ENCODE results near the gene NCKAP5.

NCKAP5 gene

GRCh38 chr2:133204421-133204820 lies 363.8 kb downstream of the NCKAP5 start:
- in situ Hi-C loops (cut with MboI; ENCODE audit: low sequenced_read_pairs, unreplicated experiment) = no loop called here
- TF ChIP-seq CTCF (IDR thresholded peaks at IDR 0.05; ENCODE audit: borderline replicate concordance, control extremely low read depth, extremely low read depth, insufficient read depth, missing control alignments) = no peak
- DNase-seq (ENCODE audit: low spot score) = no peak

GRCh38 chr2:133200684-133201421 lies 367.4 kb downstream of the NCKAP5 start:
- DNase-seq (ENCODE audit: low spot score) = no peak

DNA sequence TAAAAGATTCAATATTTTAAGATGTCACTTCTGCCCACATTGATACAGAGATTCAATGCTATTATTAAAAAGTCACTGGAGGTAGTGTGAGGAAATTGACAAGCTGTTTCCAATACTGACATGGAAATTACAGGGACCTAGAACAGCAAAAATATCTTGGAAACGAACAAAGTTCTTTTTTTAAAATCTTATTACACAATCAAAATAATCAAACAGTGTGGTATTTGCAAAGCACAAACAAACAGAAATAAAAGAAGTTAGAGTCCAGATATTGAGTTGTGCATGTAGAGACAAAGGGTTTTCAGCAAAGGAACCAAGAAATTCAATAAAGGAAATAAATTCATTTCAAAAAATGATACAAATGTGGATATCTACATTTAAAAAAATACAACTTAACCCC lies 369.6 kb downstream of the NCKAP5 start:
- DNase-seq (ENCODE audit: low spot score) = no peak
- no peak for TF ChIP-seq CTCF (IDR thresholded peaks at IDR 0.05; ENCODE audit: borderline replicate concordance, control extremely low read depth, extremely low read depth, insufficient read depth, missing control alignments)
- in situ Hi-C loops (cut with MboI; ENCODE audit: low sequenced_read_pairs, unreplicated experiment) = no loop called here

More at GRCh38 chr2:133200684-133201421, 367.4 kb downstream of the NCKAP5 start:
- in situ Hi-C loops (cut with MboI; ENCODE audit: low sequenced_read_pairs, unreplicated experiment) = no loop called here
- no peak for TF ChIP-seq CTCF (IDR thresholded peaks at IDR 0.05; ENCODE audit: borderline replicate concordance, control extremely low read depth, extremely low read depth, insufficient read depth, missing control alignments)

- in situ Hi-C loops (cut with MboI; ENCODE audit: low sequenced_read_pairs, unreplicated experiment) = no loop called here
- DNase-seq (ENCODE audit: low spot score) = no peak
- no peak for TF ChIP-seq CTCF (IDR thresholded peaks at IDR 0.05; ENCODE audit: borderline replicate concordance, control extremely low read depth, extremely low read depth, insufficient read depth, missing control alignments)
These were observed 371.1 kb downstream of the NCKAP5 start for GRCh38 chr2:133197156-133197555.

DNA sequence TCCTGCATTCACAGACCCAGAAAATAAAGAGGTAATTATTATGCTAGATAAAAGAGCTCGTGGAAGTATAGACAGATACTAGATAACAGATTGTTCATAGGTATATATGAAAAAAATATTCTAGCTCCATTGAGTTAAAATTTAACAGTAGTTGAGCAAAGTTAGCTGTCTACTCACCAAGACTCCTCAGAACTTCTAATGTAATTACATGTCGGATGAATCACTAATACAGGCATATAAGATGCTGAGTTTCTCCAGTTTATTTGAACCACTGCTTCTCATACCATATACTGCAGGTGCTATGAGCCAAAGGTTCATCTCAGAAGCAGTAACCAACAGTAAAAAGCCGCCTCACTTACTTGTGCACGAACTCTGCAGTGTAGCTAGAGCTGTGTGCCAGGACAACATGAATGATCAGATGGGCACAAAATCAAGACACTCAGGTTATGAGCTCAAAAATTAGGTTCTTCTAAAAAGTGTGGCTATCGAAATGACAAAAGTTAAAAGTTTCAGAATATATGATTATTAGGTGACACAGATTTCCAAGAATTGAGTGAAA lies 373.4 kb downstream of the NCKAP5 start:
- no peak for TF ChIP-seq CTCF (IDR thresholded peaks at IDR 0.05; ENCODE audit: borderline replicate concordance, control extremely low read depth, extremely low read depth, insufficient read depth, missing control alignments)
- in situ Hi-C loops (cut with MboI; ENCODE audit: low sequenced_read_pairs, unreplicated experiment) = no loop called here
- no peak for DNase-seq (ENCODE audit: low spot score)

- in situ Hi-C loops (cut with MboI; ENCODE audit: low sequenced_read_pairs, unreplicated experiment) = no loop called here
- no peak for TF ChIP-seq CTCF (IDR thresholded peaks at IDR 0.05; ENCODE audit: borderline replicate concordance, control extremely low read depth, extremely low read depth, insufficient read depth, missing control alignments)
- DNase-seq (ENCODE audit: low spot score) = no peak
These were observed 374.0 kb downstream of the NCKAP5 start for GRCh38 chr2:133194362-133194655.
